ENCODE results near the gene ARMCX6.

DNA sequence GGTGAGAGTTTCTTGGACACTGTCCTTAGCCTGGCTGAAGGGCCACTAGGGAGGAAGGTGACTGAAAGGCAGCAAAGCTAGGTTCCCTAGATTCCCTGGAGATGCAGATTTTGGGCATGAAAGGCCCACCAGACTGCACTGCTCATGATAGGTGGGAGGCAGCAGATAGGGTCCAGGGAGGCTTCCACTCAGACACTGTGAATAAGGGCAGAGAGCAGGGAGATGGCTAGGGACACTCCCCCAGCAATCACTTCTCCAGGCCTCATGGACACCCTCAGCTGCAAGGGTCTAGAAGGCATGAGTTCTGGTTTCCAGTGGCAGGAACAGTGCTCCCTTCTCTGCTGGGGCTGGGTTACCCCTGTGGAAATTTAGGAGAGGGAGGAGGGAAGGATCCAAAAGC lies 21.8 kb upstream of the ARMCX6 start:
- TF ChIP-seq EZH2 (IDR thresholded peaks at IDR 0.05; ENCODE audit: borderline replicate concordance, low read depth, low read length, severe bottlenecking) = no peak
- TF ChIP-seq, protein P1, sequence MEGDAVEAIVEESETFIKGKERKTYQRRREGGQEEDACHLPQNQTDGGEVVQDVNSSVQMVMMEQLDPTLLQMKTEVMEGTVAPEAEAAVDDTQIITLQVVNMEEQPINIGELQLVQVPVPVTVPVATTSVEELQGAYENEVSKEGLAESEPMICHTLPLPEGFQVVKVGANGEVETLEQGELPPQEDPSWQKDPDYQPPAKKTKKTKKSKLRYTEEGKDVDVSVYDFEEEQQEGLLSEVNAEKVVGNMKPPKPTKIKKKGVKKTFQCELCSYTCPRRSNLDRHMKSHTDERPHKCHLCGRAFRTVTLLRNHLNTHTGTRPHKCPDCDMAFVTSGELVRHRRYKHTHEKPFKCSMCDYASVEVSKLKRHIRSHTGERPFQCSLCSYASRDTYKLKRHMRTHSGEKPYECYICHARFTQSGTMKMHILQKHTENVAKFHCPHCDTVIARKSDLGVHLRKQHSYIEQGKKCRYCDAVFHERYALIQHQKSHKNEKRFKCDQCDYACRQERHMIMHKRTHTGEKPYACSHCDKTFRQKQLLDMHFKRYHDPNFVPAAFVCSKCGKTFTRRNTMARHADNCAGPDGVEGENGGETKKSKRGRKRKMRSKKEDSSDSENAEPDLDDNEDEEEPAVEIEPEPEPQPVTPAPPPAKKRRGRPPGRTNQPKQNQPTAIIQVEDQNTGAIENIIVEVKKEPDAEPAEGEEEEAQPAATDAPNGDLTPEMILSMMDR (IDR thresholded peaks at IDR 0.05; ENCODE audit: borderline replicate concordance, extremely low read depth, low read length, poor library complexity, severe bottlenecking) = no peak

Data from DND-41 (cell line).